Pulmonary artery endothelial cell (primary cell): ENCODE data around the gene HKDC1. TPM values are rescaled to one million over a fixed set of nuclear protein-coding genes. Genes with fewer than 3 reads are reported as not detected.

ENCODE experiments used
- DNase-seq: peaks from one replicate; pipeline ENCODE4 v3.0.0-alpha.2; 2011; ENCODE audit warnings: low read depth, low spot score
- total RNA-seq: library from RNA; depleted of rRNA; stranded (reverse); fragments of >200 nt; gene quantifications from 2 replicates; pipeline ENCODE4 v1.2.3, GENCODE V29; 2014

Gene HKDC1
- total RNA-seq, 1 donor from 2014 or later, result not detected

DNA sequence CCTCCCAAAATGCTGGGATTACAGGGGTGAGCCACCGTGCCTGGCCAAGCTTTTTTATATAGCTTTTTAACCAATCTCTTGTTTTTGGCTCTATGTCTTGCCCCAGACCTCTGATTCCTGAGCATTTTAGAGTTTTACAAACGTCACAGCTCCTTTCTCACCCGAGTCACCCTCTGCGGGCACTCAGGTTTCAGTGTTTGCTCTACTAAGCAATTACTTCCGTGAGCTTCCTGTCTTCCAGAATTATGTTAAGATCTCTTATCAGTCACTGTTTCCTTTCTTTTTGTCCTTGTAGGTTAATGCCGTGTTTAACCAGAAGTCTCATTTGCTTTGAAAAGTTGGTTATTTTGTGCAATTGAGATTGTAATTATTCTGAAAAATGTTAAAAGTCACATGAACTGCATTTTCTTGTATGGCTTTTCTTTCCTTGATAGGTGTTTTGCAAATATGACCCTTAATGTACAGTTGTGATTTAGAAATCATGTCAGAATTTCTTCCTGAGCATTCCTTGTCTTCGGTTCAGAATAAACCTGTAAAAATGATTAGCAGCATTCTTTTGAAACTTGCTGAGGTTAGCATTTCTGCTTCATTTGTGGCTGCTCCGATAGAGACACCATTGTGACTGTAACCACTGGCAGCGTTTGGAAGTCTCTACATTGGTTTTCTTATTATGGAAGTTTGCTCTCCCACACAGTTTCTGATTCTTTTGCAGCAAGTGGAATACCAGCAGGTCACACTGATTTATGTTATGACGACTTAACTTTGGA lies 4.5 kb upstream of the HKDC1 start:
- DNase-seq, result no peak

DNA sequence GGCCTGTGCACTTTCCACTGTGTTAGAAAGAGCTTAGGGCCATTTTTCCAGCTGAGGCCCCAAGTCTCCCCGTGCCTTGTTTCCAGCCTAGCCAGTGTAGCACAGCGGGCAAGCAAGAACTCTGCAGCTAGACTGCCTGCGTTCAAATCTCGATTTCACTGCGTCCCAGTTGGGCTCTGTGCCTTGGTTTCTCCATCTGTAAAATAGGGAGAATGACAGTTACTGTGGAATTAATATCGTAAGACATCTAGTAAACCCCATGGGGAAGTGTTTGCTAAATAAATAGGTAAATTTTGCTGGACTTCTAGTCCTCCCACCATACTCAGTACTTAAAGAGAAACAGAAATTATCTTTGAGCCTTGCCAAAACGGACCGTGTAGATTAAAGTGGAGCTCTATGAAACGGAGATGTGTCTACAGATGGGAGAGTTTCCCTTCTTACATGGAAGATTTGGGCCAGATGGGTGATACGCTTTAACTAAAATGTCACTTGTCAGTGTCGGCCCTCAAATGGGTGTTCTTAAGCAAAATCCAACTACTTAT lies 3.5 kb upstream of the HKDC1 start:
- DNase-seq, result no peak

- no peak for DNase-seq
Observed at GRCh38 chr10:69217119-69217754, 2.9 kb upstream of the HKDC1 start.

GRCh38 chr10:69218831-69219230 lies 1.3 kb upstream of the HKDC1 start:
- DNase-seq, result no peak

- no peak for DNase-seq
Observed at GRCh38 chr10:69220507-69220906, 375 bp downstream of the HKDC1 start.

DNA sequence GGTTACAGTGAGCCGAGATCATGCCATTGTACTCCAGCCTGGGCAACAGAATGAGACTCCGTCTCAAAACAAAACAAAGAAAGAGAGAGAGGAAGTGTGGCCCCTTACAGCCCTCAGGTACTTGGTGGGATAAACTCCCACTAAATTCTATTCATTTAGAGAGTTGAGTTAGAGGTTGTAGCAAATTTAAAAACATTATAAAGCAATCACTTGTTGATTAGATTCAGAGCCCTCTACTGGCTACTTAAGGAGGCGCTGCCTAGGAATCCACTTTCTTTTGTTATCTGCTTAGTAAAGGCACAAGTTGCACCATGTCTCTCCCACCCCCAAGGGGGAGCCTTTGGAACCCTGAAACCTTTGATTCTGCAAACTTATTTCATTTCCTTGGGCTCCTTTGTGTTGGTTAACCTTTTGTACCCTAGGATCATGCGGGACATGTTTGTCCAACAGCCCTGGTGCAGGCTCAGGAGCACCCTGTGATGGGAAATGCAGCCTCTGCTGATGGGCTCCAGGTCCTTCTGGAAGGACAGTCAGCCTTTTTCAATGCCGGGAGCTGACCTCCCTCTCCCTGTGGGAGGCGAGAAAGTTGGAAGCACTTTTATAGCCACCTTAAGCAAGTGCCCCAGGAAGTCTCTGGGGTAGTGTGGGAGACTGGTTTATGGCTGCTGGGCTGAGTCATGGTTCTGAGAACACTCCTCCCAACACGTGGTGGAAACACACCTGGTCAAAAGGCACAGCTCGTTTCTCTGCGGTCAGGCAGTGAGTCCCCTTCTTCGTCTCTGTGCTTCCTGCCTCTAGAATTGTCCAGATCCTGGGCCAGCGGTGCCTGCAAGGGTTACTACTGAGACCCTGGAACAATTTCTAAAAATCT lies 2.3 kb downstream of the HKDC1 start:
- no peak for DNase-seq

GRCh38 chr10:69223028-69223342 lies 2.9 kb downstream of the HKDC1 start:
- no peak for DNase-seq

DNA sequence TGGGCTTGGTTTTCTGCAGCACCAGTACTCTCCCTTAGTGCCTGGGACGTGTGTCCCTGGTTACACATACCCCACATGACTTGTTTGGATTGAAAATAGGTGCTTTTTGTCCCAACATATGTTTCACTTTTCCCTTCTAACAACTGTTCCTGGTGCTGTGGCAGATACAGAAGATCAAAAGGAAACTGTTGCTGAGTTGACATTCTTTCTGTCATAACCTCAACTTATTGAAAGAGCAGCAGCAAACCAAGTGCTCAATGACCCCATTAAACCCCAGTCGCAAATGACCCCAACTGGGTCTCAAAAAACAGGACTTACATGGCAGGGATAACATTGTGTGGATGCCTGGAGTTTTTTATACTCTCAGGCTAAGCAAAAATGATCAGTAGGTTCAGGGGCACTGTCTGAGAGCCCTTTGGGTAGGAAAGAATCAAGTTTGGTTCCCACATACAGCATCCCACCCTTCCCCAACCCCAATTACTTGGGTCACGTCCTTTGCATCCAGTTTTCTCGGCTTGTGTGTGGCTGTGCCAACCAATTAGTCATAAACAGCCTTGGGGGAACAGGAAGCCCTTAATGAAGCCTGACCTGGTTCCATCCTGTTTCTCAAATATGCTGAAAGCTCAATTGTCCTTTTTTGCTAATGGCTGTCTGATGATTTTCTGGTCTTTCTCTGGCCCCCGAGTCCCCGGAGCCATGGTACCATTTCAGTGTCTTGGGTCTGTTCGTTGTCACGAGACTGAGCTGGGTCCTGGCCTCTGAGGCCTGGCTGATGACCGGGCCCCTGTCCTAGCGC lies 4.9 kb downstream of the HKDC1 start:
- no peak for DNase-seq

DNA sequence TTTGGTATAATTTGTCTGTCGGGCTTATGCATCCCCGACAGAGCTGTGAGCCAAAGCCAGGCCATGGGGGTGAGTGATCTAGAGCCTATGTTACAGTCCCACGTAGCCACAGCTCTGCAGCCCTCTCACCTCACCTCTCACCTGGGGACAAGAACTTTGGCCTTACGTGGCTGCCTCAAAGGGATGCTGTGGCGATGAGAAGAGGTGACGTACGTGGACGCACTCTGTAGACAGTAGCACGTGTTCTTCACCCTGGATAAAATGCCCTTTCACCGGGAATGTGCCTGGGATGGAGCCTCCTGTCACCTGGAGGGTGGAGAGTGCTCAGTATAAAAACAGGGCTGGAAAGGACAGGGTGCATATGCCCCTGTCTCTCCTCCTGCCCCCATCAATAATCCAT lies 5.5 kb downstream of the HKDC1 start:
- DNase-seq, result no peak

DNA sequence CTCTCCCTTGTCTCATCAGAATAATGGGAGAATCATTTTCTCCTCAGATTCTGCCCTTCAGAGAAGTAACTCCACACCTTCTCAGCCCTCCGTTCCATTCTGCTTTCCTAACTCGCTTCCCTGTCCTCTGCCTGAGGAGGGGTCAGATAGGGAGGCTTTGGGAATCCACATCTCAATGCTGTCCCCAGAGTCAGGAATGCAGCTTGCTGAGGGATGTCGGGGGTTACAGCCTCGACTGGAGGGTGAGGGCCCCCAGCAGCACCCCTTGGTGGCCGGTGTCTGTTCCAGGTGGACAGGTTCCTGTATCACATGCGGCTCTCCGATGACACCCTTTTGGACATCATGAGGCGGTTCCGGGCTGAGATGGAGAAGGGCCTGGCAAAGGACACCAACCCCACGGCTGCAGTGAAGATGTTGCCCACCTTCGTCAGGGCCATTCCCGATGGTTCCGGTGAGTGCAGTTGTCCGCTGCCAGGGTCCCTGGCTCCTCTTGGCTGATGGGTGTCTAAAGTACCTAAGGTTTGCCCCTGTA lies 6.9 kb downstream of the HKDC1 start:
- no peak for DNase-seq

DNA sequence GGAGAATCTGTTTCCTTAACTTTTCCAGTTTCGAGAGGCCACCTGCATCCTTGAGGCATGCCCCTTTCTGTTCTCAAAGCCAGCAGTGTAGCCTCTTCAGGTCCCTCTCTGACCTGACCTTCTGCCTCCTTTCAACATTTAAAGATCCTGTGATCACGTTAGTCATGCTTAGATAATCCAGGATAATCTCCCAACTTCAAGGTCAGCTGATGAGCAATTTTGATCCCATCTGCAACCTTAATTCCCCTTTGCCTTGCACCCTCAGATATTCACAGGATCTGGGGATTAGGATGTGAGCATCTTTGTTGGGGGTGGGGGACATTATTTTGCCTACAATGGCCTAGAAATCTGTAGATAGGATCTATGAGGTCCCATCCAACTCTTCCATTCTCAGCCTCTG lies 8.0 kb downstream of the HKDC1 start:
- DNase-seq, result no peak

- DNase-seq, result no peak
Observed at GRCh38 chr10:69229616-69229916, 9.4 kb downstream of the HKDC1 start.

GRCh38 chr10:69230128-69230527 lies 10.0 kb downstream of the HKDC1 start:
- DNase-seq, result no peak

DNA sequence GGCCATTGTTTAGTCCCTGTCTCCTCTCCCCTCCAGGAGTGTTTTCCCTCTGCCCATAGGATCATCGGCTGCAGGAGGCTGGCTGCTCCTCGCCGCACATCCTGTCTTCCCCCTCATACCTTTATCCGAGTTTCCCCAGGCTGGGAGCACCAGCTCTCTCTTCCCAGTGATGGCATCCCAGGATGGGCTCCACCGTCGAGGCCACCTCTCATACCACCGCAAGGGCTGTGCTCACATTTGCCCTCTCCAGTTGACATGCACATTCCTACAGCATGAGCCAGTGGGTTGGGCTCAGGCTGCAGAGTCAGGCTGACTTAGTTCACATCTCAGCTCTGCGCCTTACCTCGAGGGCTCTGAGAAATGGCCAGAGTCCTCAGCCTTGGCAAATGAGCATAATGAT lies 12.1 kb downstream of the HKDC1 start:
- no peak for DNase-seq

GRCh38 chr10:69232736-69233480 lies 12.8 kb downstream of the HKDC1 start:
- DNase-seq, result no peak

DNA sequence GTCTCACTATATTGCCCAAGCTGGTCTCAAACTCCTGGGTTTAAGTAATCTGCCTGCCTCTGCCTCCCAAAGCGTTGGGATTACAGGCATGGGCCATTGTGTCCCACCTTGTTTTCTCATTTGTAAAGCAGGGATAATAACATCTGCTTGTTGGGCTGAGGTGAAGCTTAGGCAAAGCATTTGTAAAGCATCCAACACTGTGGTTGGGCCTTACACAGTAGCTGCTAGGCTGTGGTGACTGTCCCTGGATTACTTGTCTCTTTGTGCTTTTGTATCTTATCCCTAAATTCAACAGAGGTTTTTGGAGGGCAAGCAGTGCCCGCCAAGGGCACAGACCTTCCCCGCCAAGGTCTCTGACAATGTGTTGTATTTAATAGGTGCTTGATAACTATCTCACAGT lies 14.3 kb downstream of the HKDC1 start:
- DNase-seq, result no peak

GRCh38 chr10:69237528-69238159 lies 17.5 kb downstream of the HKDC1 start:
- no peak for DNase-seq

DNA sequence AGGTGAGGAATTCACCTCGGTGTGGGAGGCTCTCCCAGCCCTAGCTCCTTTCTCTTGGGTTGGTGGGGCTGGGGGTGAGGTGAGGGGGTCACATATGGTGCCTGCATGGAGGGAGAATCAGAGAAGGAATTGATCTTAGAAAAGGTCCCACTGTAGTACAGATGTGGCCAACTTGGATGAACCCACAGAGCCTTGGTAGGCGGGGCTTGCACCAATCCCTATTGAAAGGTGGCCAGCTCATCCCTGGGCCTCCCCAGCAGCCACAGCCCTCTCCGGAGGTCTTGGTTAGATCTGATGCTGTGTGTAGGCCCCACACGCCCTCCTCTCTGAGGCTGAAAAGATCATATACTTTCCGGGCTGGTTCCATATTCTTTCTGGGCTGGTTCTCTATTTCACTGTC lies 19.0 kb downstream of the HKDC1 start:
- no peak for DNase-seq

DNA sequence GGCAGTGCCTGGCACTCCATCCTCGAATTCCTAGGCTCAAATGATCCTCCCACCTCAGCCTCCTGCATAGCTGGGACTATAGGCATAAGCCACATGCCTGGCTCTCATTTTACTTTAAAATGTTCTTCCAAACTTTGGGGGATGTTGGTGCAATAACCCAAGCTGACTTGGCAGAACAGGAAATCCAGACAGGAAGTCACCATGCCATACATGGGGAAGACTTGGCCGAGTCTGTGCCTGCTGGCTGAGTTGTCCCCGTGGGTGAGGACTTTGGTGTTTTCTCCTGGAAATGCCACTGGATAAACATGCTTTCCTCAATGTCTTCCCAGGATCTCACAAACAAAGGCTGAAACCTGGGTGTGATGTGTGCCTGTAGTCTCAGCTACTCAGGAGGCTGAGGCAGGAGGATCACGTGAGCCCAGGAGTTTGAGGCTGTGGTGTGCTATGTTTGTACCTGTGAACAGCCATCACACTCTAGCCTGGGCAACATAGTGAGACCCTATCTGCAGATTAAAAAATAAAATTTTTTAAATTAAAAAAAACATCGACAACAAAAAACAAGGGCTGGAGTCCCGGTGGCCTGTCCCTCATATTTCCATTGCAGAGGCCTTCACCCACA lies 19.8 kb downstream of the HKDC1 start:
- DNase-seq, result no peak

DNA sequence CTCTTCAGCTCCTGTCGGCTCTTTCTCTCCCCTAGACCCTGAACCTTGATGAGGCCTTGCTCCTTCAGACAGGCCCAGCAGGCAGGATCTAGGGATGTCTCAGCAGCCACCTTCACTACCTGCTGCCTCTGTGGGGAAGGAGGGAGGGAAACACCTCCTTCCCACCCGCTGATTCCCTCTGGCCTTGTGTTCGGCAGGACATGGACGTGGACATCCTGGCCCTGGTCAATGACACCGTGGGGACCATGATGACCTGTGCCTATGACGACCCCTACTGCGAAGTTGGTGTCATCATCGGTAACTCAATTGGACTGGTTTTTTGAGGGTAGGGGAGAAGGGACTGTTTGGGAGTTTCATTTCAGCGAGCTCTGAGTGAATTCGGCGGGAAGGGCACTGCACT lies 20.3 kb downstream of the HKDC1 start:
- DNase-seq, result no peak
